Mesenchymal stem cell (in vitro differentiated cells and primary cell): ENCODE results near the gene SLC13A5.
A peak's percentile ranks its signal among the peaks of the same experiment; 100 is the strongest.

Source experiments
- DNase-seq: peaks from one replicate; pipeline ENCODE4 v3.0.0-alpha.2; 2013
- H2AFZ ChIP-seq: one replicate; pipeline ENCODE4 v1.6.1; 2013; ENCODE audit warnings: low read depth, mild to moderate bottlenecking, control low read depth, inconsistent platforms, low read length, moderate library complexity
- H2AK5ac ChIP-seq: 2 replicates; pipeline ENCODE4 v1.6.1; 2013; ENCODE audit warnings: low read length, moderate library complexity, mild to moderate bottlenecking, inconsistent platforms; ENCODE audit not compliant: severe bottlenecking
- H2BK120ac ChIP-seq: one replicate; pipeline ENCODE4 v1.6.1; 2013; ENCODE audit warnings: low read depth, mild to moderate bottlenecking, inconsistent platforms, low read length, moderate library complexity
- H2BK12ac ChIP-seq, 2 experiments: one replicate each; pipeline ENCODE4 v1.6.1; 2013; ENCODE audit warnings: inconsistent platforms in 2 of 2, low read length in 2 of 2, mild to moderate bottlenecking in 2 of 2, moderate library complexity in 2 of 2, control low read depth in 1 of 2
- H2BK15ac ChIP-seq: one replicate; pipeline ENCODE4 v1.6.1; 2013; ENCODE audit warnings: mild to moderate bottlenecking, low read depth, inconsistent platforms; ENCODE audit not compliant: poor library complexity, severe bottlenecking
- H2BK5ac ChIP-seq: 2 replicates; pipeline ENCODE4 v1.6.1; 2013; ENCODE audit warnings: low read depth, mild to moderate bottlenecking, low read length, control low read depth, inconsistent platforms; ENCODE audit not compliant: poor library complexity, severe bottlenecking
- H3K14ac ChIP-seq, 2 experiments: one replicate each; pipeline ENCODE4 v1.6.1; 2013; ENCODE audit warnings: inconsistent platforms in 2 of 2, low read length in 2 of 2, control low read depth in 1 of 2, mild to moderate bottlenecking in 1 of 2, moderate library complexity in 1 of 2
- H3K18ac ChIP-seq, 2 experiments: one replicate each; pipeline ENCODE4 v1.6.1; 2013; ENCODE audit warnings: inconsistent platforms in 2 of 2, low read length in 2 of 2, control low read depth in 1 of 2, low read depth in 1 of 2, mild to moderate bottlenecking in 1 of 2
- H3K23ac ChIP-seq, 2 experiments: one replicate each; pipeline ENCODE4 v1.6.1; 2013; ENCODE audit warnings: inconsistent platforms in 2 of 2, low read length in 2 of 2, mild to moderate bottlenecking in 2 of 2, moderate library complexity in 2 of 2, control low read depth in 1 of 2
- H3K27ac ChIP-seq: 2 replicates; pipeline ENCODE4 v1.5.1; 2013; ENCODE audit warnings: mild to moderate bottlenecking, moderate library complexity, low read length, control low read depth, inconsistent platforms; ENCODE audit not compliant: poor library complexity, severe bottlenecking
- H3K27me3 ChIP-seq, 2 experiments: 2 replicates each; pipeline versions ENCODE4 v1.6.1 to v1.7.0; 2013; ENCODE audit warnings: low read length in 2 of 2, mild to moderate bottlenecking in 2 of 2, moderate library complexity in 2 of 2, control low read depth in 1 of 2, inconsistent platforms in 1 of 2; ENCODE audit not compliant: control insufficient read depth in 1 of 2, insufficient read depth in 1 of 2
- H3K36me3 ChIP-seq, 2 experiments: 2 replicates each; pipeline versions ENCODE4 v1.6.1 to v1.7.0; 2013; ENCODE audit warnings: low read length in 2 of 2, control low read depth in 1 of 2, inconsistent platforms in 1 of 2, low read depth in 1 of 2, mild to moderate bottlenecking in 1 of 2; ENCODE audit not compliant: insufficient read depth in 2 of 2, control insufficient read depth in 1 of 2
- H3K4ac ChIP-seq, 2 experiments: one replicate each; pipeline ENCODE4 v1.6.1; 2013; ENCODE audit warnings: inconsistent platforms in 2 of 2, low read length in 2 of 2, mild to moderate bottlenecking in 2 of 2, moderate library complexity in 2 of 2, control low read depth in 1 of 2, low read depth in 1 of 2
- H3K4me1 ChIP-seq: 2 replicates; pipeline ENCODE4 v1.6.1; 2013; ENCODE audit warnings: low read depth, low read length, control low read depth; ENCODE audit not compliant: control insufficient read depth, insufficient read depth
- H3K4me2 ChIP-seq: 2 replicates; pipeline ENCODE4 v1.6.1; 2013; ENCODE audit warnings: low read length, mild to moderate bottlenecking, inconsistent platforms; ENCODE audit not compliant: poor library complexity, severe bottlenecking
- H3K4me3 ChIP-seq, 2 experiments: 2 replicates each; pipeline versions ENCODE4 v1.5.1 to v1.7.0; 2013; ENCODE audit warnings: low read length in 2 of 2, mild to moderate bottlenecking in 2 of 2, control low read depth in 1 of 2, low read depth in 1 of 2; ENCODE audit not compliant: insufficient read depth in 1 of 2
- H3K79me1 ChIP-seq: replicated peaks from 2 replicates; pipeline ENCODE4 v1.6.1; 2013; ENCODE audit warnings: mild to moderate bottlenecking, control low read depth, low read length, inconsistent platforms; ENCODE audit not compliant: poor library complexity, severe bottlenecking
- H3K9ac ChIP-seq: 2 replicates; pipeline ENCODE4 v1.7.0; 2013; ENCODE audit warnings: mild to moderate bottlenecking, low read length, moderate library complexity
- H3K9me3 ChIP-seq: 2 replicates; pipeline ENCODE4 v1.7.0; 2013; ENCODE audit warnings: mild to moderate bottlenecking, low read length; ENCODE audit not compliant: control insufficient read depth
- H4K8ac ChIP-seq: one replicate; pipeline ENCODE4 v1.6.1; 2013; ENCODE audit warnings: inconsistent platforms, mild to moderate bottlenecking, low read length, moderate library complexity
- H4K91ac ChIP-seq: one replicate; pipeline ENCODE4 v1.6.1; 2013; ENCODE audit warnings: mild to moderate bottlenecking, low read length, inconsistent platforms
- WGBS: methylation state at CpG from one replicate; pipeline ENCODE4 v1.1.7; 2013; ENCODE audit warnings: mixed read lengths; 5-methylcytosine and 5-hydroxymethylcytosine counted together

SLC13A5 gene

GRCh38 chr17:6654841-6655731 is 58.1 kb downstream of the SLC13A5 start:
- H3K27me3 ChIP-seq, result peaks cover 38 to 43% of the 10 kb centered on the region in 2 experiments
- peaks cover 15% of the 10 kb centered on the region for H3K4me1 ChIP-seq
- no peak overlapping the region for H2BK120ac ChIP-seq
- DNase-seq, result peak; percentile 24
- no peak overlapping the region for H4K8ac ChIP-seq
- 5% methylated on average over 38 of the region's 46 CpGs for WGBS
- H3K18ac ChIP-seq, result no peak overlapping the region
- H2BK15ac ChIP-seq, result no peak overlapping the region
- H3K4ac ChIP-seq, result no peak overlapping the region
- H3K4me3 ChIP-seq, result peak overlapping the region; percentile 42 to 51
- H3K14ac ChIP-seq, result no peak overlapping the region
- no peak overlapping the region for H2AFZ ChIP-seq
- no peak overlapping the region for H4K91ac ChIP-seq
- H3K4me2 ChIP-seq, result peak overlapping the region; percentile 71
- no peak overlapping the region for H2BK5ac ChIP-seq
- no peak overlapping the region for H2BK12ac ChIP-seq
- peak overlapping the region in 1 of 2 experiments; percentile 17 for H3K23ac ChIP-seq
- no peak overlapping the region for H3K27ac ChIP-seq
- H3K9me3 ChIP-seq, result no peaks in the 10 kb centered on the region
- no peak overlapping the region for H3K9ac ChIP-seq
- H3K79me1 ChIP-seq, result peaks cover 11% of the 10 kb centered on the region
- no peak overlapping the region for H2AK5ac ChIP-seq
- H3K36me3 ChIP-seq, result no peaks in the 10 kb centered on the region

GRCh38 chr17:6651919-6652452 is 61.2 kb downstream of the SLC13A5 start:
- WGBS, result 64% methylated on average over 47 of the region's 47 CpGs
- peak overlapping the region; percentile 52 to 98 for H3K4me3 ChIP-seq
- peak overlapping the region; percentile 81 for H3K9ac ChIP-seq
- DNase-seq, result no peak
- peaks cover 14 to 16% of the 10 kb centered on the region in 2 experiments for H3K27me3 ChIP-seq
- peak overlapping the region in 1 of 2 experiments; percentile 52 for H2BK12ac ChIP-seq
- no peak overlapping the region for H3K27ac ChIP-seq
- no peaks in the 10 kb centered on the region for H3K9me3 ChIP-seq
- H3K79me1 ChIP-seq, result peaks cover 16% of the 10 kb centered on the region
- H2AK5ac ChIP-seq, result peak overlapping the region; percentile 47
- peak overlapping the region in 1 of 2 experiments; percentile 81 for H3K14ac ChIP-seq
- H4K8ac ChIP-seq, result peak overlapping the region; percentile 98
- H2BK120ac ChIP-seq, result peak overlapping the region; percentile 45
- H2AFZ ChIP-seq, result peak overlapping the region; percentile 98
- H3K4me1 ChIP-seq, result peaks cover 15% of the 10 kb centered on the region
- H3K23ac ChIP-seq, result no peak overlapping the region
- peak overlapping the region; percentile 99 for H4K91ac ChIP-seq
- peak overlapping the region; percentile 95 to 97 for H3K18ac ChIP-seq
- peak overlapping the region; percentile 8 for H2BK15ac ChIP-seq
- H3K4me2 ChIP-seq, result peak overlapping the region; percentile 62
- peaks cover 0 to 27% of the 10 kb centered on the region in 2 experiments for H3K36me3 ChIP-seq
- H3K4ac ChIP-seq, result peak overlapping the region; percentile 80 to 89
- H2BK5ac ChIP-seq, result no peak overlapping the region

- Histone ChIP-seq H3K4ac (peak within 1 kb of the TSS; percentile 80 to 89), H2BK5ac (no peak within 1 kb of the TSS), H2AFZ (peak within 1 kb of the TSS; percentile 98), H3K27ac (peak within 1 kb of the TSS; percentile 74), H3K9me3 (no peaks in the 10 kb centered on the region), H2BK12ac (peak within 1 kb of the TSS in 1 of 2 experiments; percentile 52), H3K23ac (no peak within 1 kb of the TSS), H3K79me1 (peaks cover 19% of the 10 kb centered on the region), H3K18ac (peak within 1 kb of the TSS; percentile 95 to 97), H3K4me3 (peak within 1 kb of the TSS; percentile 78 to 98), H2BK120ac (peak within 1 kb of the TSS; percentile 45), H3K36me3 (peaks cover 3 to 32% of the 10 kb centered on the region in 2 experiments), H2BK15ac (peak within 1 kb of the TSS; percentile 8), H3K9ac (peak within 1 kb of the TSS; percentile 98), H2AK5ac (peak within 1 kb of the TSS; percentile 47), H3K27me3 (peaks cover 14 to 16% of the 10 kb centered on the region in 2 experiments), H3K14ac (peak within 1 kb of the TSS in 1 of 2 experiments; percentile 81), H3K4me1 (peaks cover 15% of the 10 kb centered on the region), H4K8ac (peak within 1 kb of the TSS; percentile 98), H3K4me2 (peak within 1 kb of the TSS; percentile 79), H4K91ac (peak within 1 kb of the TSS; percentile 99)
- 3% methylated on average over 34 of the region's 35 CpGs for WGBS
- DNase-seq, result peak; percentile 97
Measured at GRCh38 chr17:6651354-6651918, 61.7 kb downstream of the SLC13A5 start, which contains the start of the genes C17orf100 and MED31. Gene C17orf100, plus strand, starts transcription at chr17:6651762. Its CDS starts 152 bp downstream, at chr17:6651914. Gene MED31, minus strand, starts transcription at chr17:6651605. Its CDS starts 77 bp downstream, at chr17:6651528.
